GM23338 (cell line): ENCODE measurements around the gene SUPT3H. TPM values are rescaled to one million over a fixed set of nuclear protein-coding genes. Genes with fewer than 3 reads are reported as not detected.

ENCODE experiments used
- ATAC-seq: fragments of 200-7000 bp; cut with Tn5 transposase; 3 replicates; pipeline ENCODE4 v1.9.1; 2020
- DNase-seq: peaks from one replicate; pipeline ENCODE4 v3.0.0-alpha.2; 2015; ENCODE audit warnings: low spot score
- H2AFZ ChIP-seq: fragments of 200-600 bp; sonication (generic); 2 replicates; pipeline ENCODE4 v1.8.0; 2016; ENCODE audit warnings: antibody characterized with exemption, mild to moderate bottlenecking, moderate library complexity
- H3F3A ChIP-seq: fragments of 200-600 bp; sonication (generic); replicated peaks from 2 replicates; pipeline ENCODE4 v1.8.0; 2017; ENCODE audit warnings: antibody characterized with exemption, mixed run types, low read depth
- H3K27ac ChIP-seq: fragments of 200-600 bp; sonication (generic); 2 replicates; pipeline ENCODE4 v1.6.1; 2016; ENCODE audit warnings: low read depth
- H3K27me3 ChIP-seq: fragments of 200-600 bp; sonication (generic); 2 replicates; pipeline ENCODE4 v1.8.0; 2016; ENCODE audit warnings: mild to moderate bottlenecking, mixed run types, moderate library complexity; ENCODE audit not compliant: insufficient read depth
- H3K36me3 ChIP-seq: fragments of 200-600 bp; sonication (generic); 2 replicates; pipeline ENCODE4 v1.8.0; 2016; ENCODE audit warnings: mild to moderate bottlenecking; ENCODE audit not compliant: insufficient read depth
- H3K4me1 ChIP-seq: fragments of 200-600 bp; sonication (generic); 2 replicates; pipeline ENCODE4 v1.8.0; 2016; ENCODE audit warnings: mild to moderate bottlenecking, moderate library complexity; ENCODE audit not compliant: insufficient read depth
- H3K4me2 ChIP-seq: fragments of 200-600 bp; sonication (generic); 2 replicates; pipeline ENCODE4 v1.7.1; 2017; ENCODE audit warnings: mixed run types
- H3K4me3 ChIP-seq: fragments of 200-600 bp; sonication (generic); 2 replicates; pipeline ENCODE4 v1.6.1; 2016; ENCODE audit warnings: mixed run types
- H3K79me2 ChIP-seq: fragments of 200-600 bp; sonication (generic); replicated peaks from 2 replicates; pipeline ENCODE4 v1.8.0; 2017; ENCODE audit warnings: mild to moderate bottlenecking; ENCODE audit not compliant: insufficient read depth
- H3K9me2 ChIP-seq: fragments of 200-600 bp; sonication (generic); 2 replicates; pipeline ENCODE4 v1.8.0; 2017; ENCODE audit not compliant: insufficient read depth
- H4K20me1 ChIP-seq: fragments of 200-600 bp; sonication (generic); replicated peaks from 2 replicates; pipeline ENCODE4 v1.8.0; 2017; ENCODE audit warnings: mild to moderate bottlenecking; ENCODE audit not compliant: insufficient read depth
- H3K27ac Mint-ChIP-seq: 2 replicates; pipeline ENCODE4 v1.8.0; 2020; ENCODE audit warnings: inconsistent platforms, mild to moderate bottlenecking, moderate library complexity, mixed read lengths
- H3K27me3 Mint-ChIP-seq: 3 replicates; pipeline ENCODE4 v1.8.0; 2022; ENCODE audit warnings: low read depth, mild to moderate bottlenecking, moderate library complexity, mixed read lengths, inconsistent platforms; ENCODE audit not compliant: insufficient read depth, poor library complexity
- H3K36me3 Mint-ChIP-seq: 3 replicates; pipeline ENCODE4 v1.8.0; 2021; ENCODE audit warnings: low read depth, mild to moderate bottlenecking, inconsistent platforms, moderate library complexity, mixed read lengths
- H3K4me1 Mint-ChIP-seq: 3 replicates; pipeline ENCODE4 v1.8.0; 2020; ENCODE audit warnings: mild to moderate bottlenecking, inconsistent platforms, mixed read lengths
- H3K4me3 Mint-ChIP-seq: 3 replicates; pipeline ENCODE4 v1.8.0; 2021; ENCODE audit warnings: moderate library complexity, mild to moderate bottlenecking, inconsistent platforms, mixed read lengths
- H3K9me3 Mint-ChIP-seq: 3 replicates; pipeline ENCODE4 v1.8.0; 2020; ENCODE audit warnings: moderate library complexity, mild to moderate bottlenecking, inconsistent platforms, mixed read lengths
- CREB1 ChIP-seq: fragments of 250-450 bp; sonication (Bioruptor Pico); IDR thresholded peaks from 2 replicates; pipeline ENCODE4 v1.5.0; 2020; ENCODE audit warnings: low read depth, mild to moderate bottlenecking, moderate library complexity
- ETS1 ChIP-seq: IDR thresholded peaks from 2 replicates; pipeline ENCODE4 v1.6.1; 2016; ENCODE audit warnings: antibody characterized with exemption
- EZH2 ChIP-seq: fragments of 200-600 bp; sonication (generic); IDR thresholded peaks from one replicate; pipeline ENCODE4 v1.8.0; 2017; ENCODE audit warnings: antibody characterized with exemption, mild to moderate bottlenecking, low read depth; ENCODE audit not compliant: unreplicated experiment
- JUNB ChIP-seq: IDR thresholded peaks from one replicate; pipeline ENCODE4 v1.6.1; 2016; ENCODE audit warnings: antibody characterized with exemption; ENCODE audit not compliant: unreplicated experiment
- NANOG ChIP-seq: IDR thresholded peaks from 2 replicates; pipeline ENCODE4 v1.6.1; 2016; ENCODE audit warnings: antibody characterized with exemption, borderline replicate concordance
- POLR2AphosphoS5 ChIP-seq: IDR thresholded peaks from 2 replicates; pipeline ENCODE4 v1.6.1; 2016; ENCODE audit warnings: antibody characterized with exemption, low read depth
- REST ChIP-seq: IDR thresholded peaks from one replicate; pipeline ENCODE4 v1.6.1; 2018; ENCODE audit warnings: antibody characterized with exemption; ENCODE audit not compliant: unreplicated experiment
- STAT1 ChIP-seq: IDR thresholded peaks from one replicate; pipeline ENCODE4 v1.6.1; 2016; ENCODE audit warnings: antibody characterized with exemption; ENCODE audit not compliant: unreplicated experiment
- ZNF114 ChIP-seq: fragments of 250-450 bp; sonication (Bioruptor Pico); IDR thresholded peaks from 2 replicates; pipeline ENCODE4 v1.5.0; 2020; ENCODE audit warnings: mild to moderate bottlenecking, moderate library complexity
- ZNF331 ChIP-seq: fragments of 250-450 bp; sonication (Bioruptor Pico); IDR thresholded peaks from 2 replicates; pipeline ENCODE4 v1.5.0; 2020; ENCODE audit warnings: low read depth, mild to moderate bottlenecking, moderate library complexity
- polyA plus RNA-seq: library from polyadenylated mRNA; unstranded; fragments of >200 nt; fragmentation: Nextera tagmentation; extraction: Ambion mirVana; gene quantifications from 2 replicates; pipeline ENCODE4 v1.2.1, GENCODE V29; 2016
- total RNA-seq: library from RNA; depleted of rRNA; stranded (reverse); fragments of >200 nt; shearing (Covaris generic); gene quantifications from 2 replicates; pipeline ENCODE4 v1.2.3, GENCODE V29; 2014

The SUPT3H gene
- total and polyA plus RNA-seq, 2 experiments from 2014 or later: 11.4 to 30.1 TPM

- no peak for TF ChIP-seq REST
- TF ChIP-seq NANOG: no peak
- TF ChIP-seq ETS1: no peak
- no peak for TF ChIP-seq POLR2AphosphoS5
- no peak for TF ChIP-seq ZNF331 (CRISPR knock-in tag)
- TF ChIP-seq CREB1: no peak
Observed at GRCh38 chr6:44828780-44829179, 549.0 kb downstream of the SUPT3H start (continued).

- DNase-seq: no peak
- no peak for TF ChIP-seq CREB1
- no peak for TF ChIP-seq JUNB
- no peak for TF ChIP-seq ZNF114 (CRISPR knock-in tag)
- no peak for TF ChIP-seq REST
- no peak for TF ChIP-seq STAT1
- no peak for TF ChIP-seq EZH2
- no peak for TF ChIP-seq ETS1
Observed at GRCh38 chr6:44826025-44826676, 551.6 kb downstream of the SUPT3H start.

More at GRCh38 chr6:44826025-44826676, 551.6 kb downstream of the SUPT3H start:
- Mint-ChIP-seq H3K36me3 (no peaks in the 10 kb centered on the region), H3K27ac (no peak overlapping the region), H3K4me1 (peaks cover 29% of the 10 kb centered on the region), H3K27me3 (no peaks in the 10 kb centered on the region), H3K9me3 (no peaks in the 10 kb centered on the region), H3K4me3 (no peak overlapping the region)
- Histone ChIP-seq H3K9me2 (no peaks in the 10 kb centered on the region), H3K4me3 (no peak overlapping the region), H2AFZ (no peak overlapping the region), H3K27ac (no peak overlapping the region), H3K36me3 (no peaks in the 10 kb centered on the region), H3K79me2 (no peaks in the 10 kb centered on the region), H3K27me3 (no peaks in the 10 kb centered on the region), H4K20me1 (no peaks in the 10 kb centered on the region), H3K4me1 (peaks cover 25% of the 10 kb centered on the region), H3F3A (no peaks in the 10 kb centered on the region), H3K4me2 (no peak overlapping the region)
- no peak for ATAC-seq
